HepG2 (cell line): Measurements from ENCODE around the gene DNTTIP2. TPM values are rescaled to one million over a fixed set of nuclear protein-coding genes. Genes with fewer than 3 reads are reported as not detected.
A peak's percentile ranks its signal among the peaks of the same experiment; 100 is the strongest.

ENCODE experiments used
- BRCA1 ChIP-seq: sonication (generic); formaldehyde crosslinking; IDR thresholded peaks from 2 replicates; pipeline ENCODE4 v1.4.0; 2020; ENCODE audit warnings: missing genetic modification reagents
- CHD4 ChIP-seq: fragments of 200-600 bp; sonication (generic); IDR thresholded peaks from 2 replicates; pipeline ENCODE4 v1.7.0; 2017; ENCODE audit warnings: mild to moderate bottlenecking, low read length, borderline replicate concordance
- ERF ChIP-seq: IDR thresholded peaks from 2 replicates; pipeline ENCODE4 v1.6.1; 2018; ENCODE audit warnings: missing biosample characterization, missing genetic modification reagents
- GATA4 ChIP-seq: sonication (generic); IDR thresholded peaks from 2 replicates; pipeline ENCODE4 v1.6.1; 2016; ENCODE audit warnings: antibody characterized with exemption, low read depth, borderline replicate concordance
- HMG20B ChIP-seq: conservative IDR thresholded peaks from 2 replicates; pipeline ENCODE4 v1.6.1; 2016; ENCODE audit warnings: missing genetic modification reagents, missing compliant biosample characterization
- KLF12 ChIP-seq: sonication (generic); formaldehyde crosslinking; IDR thresholded peaks from 2 replicates; pipeline ENCODE4 v1.4.0; 2020; ENCODE audit warnings: missing genetic modification reagents, borderline replicate concordance
- MAFF ChIP-seq: IDR thresholded peaks from 2 replicates; pipeline ENCODE4 v1.6.1; 2011; ENCODE audit warnings: low read depth, low read length, improper control_type of control experiment
- NBN ChIP-seq: fragments of 450-650 bp; conservative IDR thresholded peaks from 2 replicates; pipeline ENCODE4 v1.6.1; 2017
- NFATC3 ChIP-seq: sonication (generic); formaldehyde crosslinking; IDR thresholded peaks from 2 replicates; pipeline ENCODE4 v1.5.1; 2020; ENCODE audit warnings: mild to moderate bottlenecking, missing genetic modification reagents
- NR2C2 ChIP-seq: sonication (generic); formaldehyde crosslinking; IDR thresholded peaks from 2 replicates; pipeline ENCODE4 v1.4.0; 2020; ENCODE audit warnings: missing genetic modification reagents, mild to moderate bottlenecking, moderate library complexity, borderline replicate concordance
- POLR2G ChIP-seq: fragments of 200-400 bp; formaldehyde crosslinking; IDR thresholded peaks from 2 replicates; pipeline ENCODE4 v1.6.1; 2018; ENCODE audit warnings: mild to moderate bottlenecking, low read depth, low read length, moderate library complexity
- SNAI1 ChIP-seq: sonication (generic); formaldehyde crosslinking; IDR thresholded peaks from 2 replicates; pipeline ENCODE4 v1.5.0; 2020; ENCODE audit warnings: mild to moderate bottlenecking, missing genetic modification reagents, borderline replicate concordance
- SNRNP70 ChIP-seq: fragments of 200-400 bp; formaldehyde crosslinking; IDR thresholded peaks from 2 replicates; pipeline ENCODE4 v1.6.1; 2017; ENCODE audit warnings: mild to moderate bottlenecking, low read depth, low read length, moderate library complexity
- TCF12 ChIP-seq, 2 experiments: fragments of 450-650 bp in 1 of 2; sonication (generic) in 1 of 2; formaldehyde crosslinking in 1 of 2; IDR thresholded peaks; 2 replicates each; pipeline versions ENCODE4 v1.6.1 to v1.8.0; 2017 to 2022; ENCODE audit warnings: antibody characterized with exemption in 1 of 2, mild to moderate bottlenecking in 1 of 2, missing genetic modification reagents in 1 of 2, moderate library complexity in 1 of 2
- TFDP1 ChIP-seq: IDR thresholded peaks from 2 replicates; pipeline ENCODE4 v1.6.1; 2016; ENCODE audit warnings: missing compliant biosample characterization, missing genetic modification reagents, borderline replicate concordance
- ZKSCAN8 ChIP-seq: IDR thresholded peaks from 2 replicates; pipeline ENCODE4 v1.6.1; 2016; ENCODE audit warnings: borderline replicate concordance, missing genetic modification reagents, missing compliant biosample characterization
- ZNF160 ChIP-seq: sonication (generic); formaldehyde crosslinking; IDR thresholded peaks from 2 replicates; pipeline ENCODE4 v1.8.0; 2022; ENCODE audit warnings: mild to moderate bottlenecking, inconsistent platforms, missing genetic modification reagents
- ZNF562 ChIP-seq: sonication (generic); formaldehyde crosslinking; IDR thresholded peaks from 2 replicates; pipeline ENCODE4 v1.8.0; 2022; ENCODE audit warnings: missing genetic modification reagents, borderline replicate concordance
- ZNF839 ChIP-seq: sonication (generic); formaldehyde crosslinking; IDR thresholded peaks from 2 replicates; pipeline ENCODE4 v1.4.0; 2020; ENCODE audit warnings: missing genetic modification reagents, mild to moderate bottlenecking, borderline replicate concordance
- polyA plus RNA-seq, 8 experiments: library from polyadenylated mRNA; depleted of rRNA in 3 of 8; stranded (reverse) in 7 of 8; unstranded in 1 of 8; fragments of >200 nt; fragmentation: Illumina TruSeq in 4 of 8; extraction: Trizol in 4 of 8; gene quantifications; 2 replicates each; pipeline versions ENCODE4 v1.2.1 to v1.2.3, GENCODE V29; 2011 to 2016; ENCODE audit warnings: low read depth in 4 of 8, missing spikeins in 1 of 8, mixed read lengths in 1 of 8; ENCODE audit not compliant: insufficient read depth in 1 of 8
- total RNA-seq, 5 experiments: library from RNA; depleted of rRNA; stranded (reverse); fragments of >200 nt; fragmentation: Illumina TruSeq; extraction: Trizol; gene quantifications; 2 replicates each; pipeline ENCODE4 v1.2.3, GENCODE V29; 2016; ENCODE audit warnings: low read depth in 1 of 5
- TF ChIP-seq, protein P1 (sequence below), 2 experiments: IDR thresholded peaks; 2 replicates each; pipeline ENCODE4 v1.6.1; 2011 to 2012; ENCODE audit warnings: low read length in 2 of 2, borderline replicate concordance in 1 of 2, low read depth in 1 of 2, mild to moderate bottlenecking in 1 of 2, moderate library complexity in 1 of 2
- TF ChIP-seq, protein P2 (sequence below): sonication (generic); formaldehyde crosslinking; IDR thresholded peaks from 2 replicates; pipeline ENCODE4 v1.4.0; 2020; ENCODE audit warnings: missing genetic modification reagents

The DNTTIP2 gene
- total and polyA plus RNA-seq, 2 of the 13 experiments (the other 11 are each of a cell fraction or from before 2014, with no cell fraction given) = 11.4 to 63.3 TPM

GRCh38 chr1:93878889-93879586 is at the start of gene DNTTIP2 (continued):
- TF ChIP-seq HMG20B (CRISPR knock-in tag) (no peak), ERF (CRISPR knock-in tag) (peak; percentile 84), NR2C2 (peak; percentile 69; the same call in 1 of the 2 replicates), NFATC3 (CRISPR knock-in tag) (peak; percentile 46; the same call in 1 of the 2 replicates), TFDP1 (CRISPR knock-in tag) (peak; percentile 84), GATA4 (peak; percentile 52; the same call in 1 of the 2 replicates), SNRNP70 (no peak), ZNF562 (CRISPR knock-in tag) (no peak), BRCA1 (peak; percentile 90; the same call in 1 of the 2 replicates), POLR2G (peak; percentile 99), ZNF160 (CRISPR knock-in tag) (no peak), ZKSCAN8 (CRISPR knock-in tag) (no peak; the same call in 1 of the 2 replicates), NBN (no peak), MAFF (no peak), TCF12 (IDR thresholded peaks at IDR 0.05) (no peak), TCF12 (CRISPR knock-in tag; IDR thresholded peaks at IDR 0.05) (no peak), KLF12 (peak; percentile 83), SNAI1 (CRISPR knock-in tag) (no peak), CHD4 (no peak), ZNF839 (CRISPR knock-in tag) (no peak)
- TF ChIP-seq, protein P1, sequence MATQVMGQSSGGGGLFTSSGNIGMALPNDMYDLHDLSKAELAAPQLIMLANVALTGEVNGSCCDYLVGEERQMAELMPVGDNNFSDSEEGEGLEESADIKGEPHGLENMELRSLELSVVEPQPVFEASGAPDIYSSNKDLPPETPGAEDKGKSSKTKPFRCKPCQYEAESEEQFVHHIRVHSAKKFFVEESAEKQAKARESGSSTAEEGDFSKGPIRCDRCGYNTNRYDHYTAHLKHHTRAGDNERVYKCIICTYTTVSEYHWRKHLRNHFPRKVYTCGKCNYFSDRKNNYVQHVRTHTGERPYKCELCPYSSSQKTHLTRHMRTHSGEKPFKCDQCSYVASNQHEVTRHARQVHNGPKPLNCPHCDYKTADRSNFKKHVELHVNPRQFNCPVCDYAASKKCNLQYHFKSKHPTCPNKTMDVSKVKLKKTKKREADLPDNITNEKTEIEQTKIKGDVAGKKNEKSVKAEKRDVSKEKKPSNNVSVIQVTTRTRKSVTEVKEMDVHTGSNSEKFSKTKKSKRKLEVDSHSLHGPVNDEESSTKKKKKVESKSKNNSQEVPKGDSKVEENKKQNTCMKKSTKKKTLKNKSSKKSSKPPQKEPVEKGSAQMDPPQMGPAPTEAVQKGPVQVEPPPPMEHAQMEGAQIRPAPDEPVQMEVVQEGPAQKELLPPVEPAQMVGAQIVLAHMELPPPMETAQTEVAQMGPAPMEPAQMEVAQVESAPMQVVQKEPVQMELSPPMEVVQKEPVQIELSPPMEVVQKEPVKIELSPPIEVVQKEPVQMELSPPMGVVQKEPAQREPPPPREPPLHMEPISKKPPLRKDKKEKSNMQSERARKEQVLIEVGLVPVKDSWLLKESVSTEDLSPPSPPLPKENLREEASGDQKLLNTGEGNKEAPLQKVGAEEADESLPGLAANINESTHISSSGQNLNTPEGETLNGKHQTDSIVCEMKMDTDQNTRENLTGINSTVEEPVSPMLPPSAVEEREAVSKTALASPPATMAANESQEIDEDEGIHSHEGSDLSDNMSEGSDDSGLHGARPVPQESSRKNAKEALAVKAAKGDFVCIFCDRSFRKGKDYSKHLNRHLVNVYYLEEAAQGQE (IDR thresholded peaks at IDR 0.05; ENCODE audit: borderline replicate concordance in 1 of 2, low read depth in 1 of 2, low read length in 2 of 2) = peak in 1 of 2 experiments; percentile 61; a peak in 1 of 4 replicates
- TF ChIP-seq, protein P2, sequence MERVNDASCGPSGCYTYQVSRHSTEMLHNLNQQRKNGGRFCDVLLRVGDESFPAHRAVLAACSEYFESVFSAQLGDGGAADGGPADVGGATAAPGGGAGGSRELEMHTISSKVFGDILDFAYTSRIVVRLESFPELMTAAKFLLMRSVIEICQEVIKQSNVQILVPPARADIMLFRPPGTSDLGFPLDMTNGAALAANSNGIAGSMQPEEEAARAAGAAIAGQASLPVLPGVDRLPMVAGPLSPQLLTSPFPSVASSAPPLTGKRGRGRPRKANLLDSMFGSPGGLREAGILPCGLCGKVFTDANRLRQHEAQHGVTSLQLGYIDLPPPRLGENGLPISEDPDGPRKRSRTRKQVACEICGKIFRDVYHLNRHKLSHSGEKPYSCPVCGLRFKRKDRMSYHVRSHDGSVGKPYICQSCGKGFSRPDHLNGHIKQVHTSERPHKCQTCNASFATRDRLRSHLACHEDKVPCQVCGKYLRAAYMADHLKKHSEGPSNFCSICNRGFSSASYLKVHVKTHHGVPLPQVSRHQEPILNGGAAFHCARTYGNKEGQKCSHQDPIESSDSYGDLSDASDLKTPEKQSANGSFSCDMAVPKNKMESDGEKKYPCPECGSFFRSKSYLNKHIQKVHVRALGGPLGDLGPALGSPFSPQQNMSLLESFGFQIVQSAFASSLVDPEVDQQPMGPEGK = 0 out of 2 replicates have a peak, but pooled peaks have one; percentile 10
